K562 (cell line): ENCODE data around the gene CDC14A. TPM values are rescaled to one million over a fixed set of nuclear protein-coding genes. Genes with fewer than 3 reads are reported as not detected.

Experiments
- ATAC-seq: fragments of 200-7000 bp; cut with Tn5 transposase; 3 replicates; pipeline ENCODE4 v1.9.1; 2020; ENCODE audit warnings: moderate library complexity
- BruUV-seq: library from RNA; stranded (reverse); fragments of 400-500 nt; replicated peaks from 2 replicates; lab custom pipeline; 2021; lab: Mats Ljungman, UMichigan
- CTCF ChIA-PET: fragments of 300-600 bp; formaldehyde crosslinking; extraction: SDS; loops from one replicate; lab custom pipeline; 2021; ENCODE audit warnings: low intra/inter-chr PET ratio; lab: Yijun Ruan, JAX
- POLR2A ChIA-PET: fragments of 300-600, 350-650 bp; sonication (Branson Sonifier 250); formaldehyde crosslinking; extraction: SDS; loops from one replicate; lab custom pipeline; 2021; ENCODE audit warnings: antibody characterized with exemption, inconsistent platforms; lab: Yijun Ruan, JAX
- DNase-seq, 4 experiments: peaks; one replicate each; pipeline versions ENCODE4 v3.0.0 to v3.0.0-alpha.2; 2011 to 2018; ENCODE audit warnings: low spot score in 3 of 4, mixed read lengths in 3 of 4; ENCODE audit errors: extremely low read depth in 1 of 4
- FAIRE-seq: peaks from 2 replicates; lab custom pipeline; 2011; peaks lifted over from hg19 to GRCh38; lab: Jason Lieb, UNC
- H2AFZ ChIP-seq: 2 replicates; pipeline ENCODE4 v1.6.0; 2011; ENCODE audit warnings: low read depth, low read length, control low read depth, inconsistent platforms
- H3K27ac ChIP-seq: fragments of 200-600 bp; 3 replicates; pipeline ENCODE4 v1.8.0; 2011; ENCODE audit warnings: low read depth, mild to moderate bottlenecking, control low read depth, inconsistent platforms, low read length, moderate library complexity, mixed read lengths; ENCODE audit errors: extremely low read depth
- H3K27me3 ChIP-seq, 2 experiments: fragments of 300-600 bp in 1 of 2; 2 replicates in 1 of 2; 3 replicates in 1 of 2; pipeline versions ENCODE4 v1.6.0 to v1.8.0; 2011; ENCODE audit warnings: inconsistent platforms in 2 of 2, low read length in 2 of 2, mild to moderate bottlenecking in 1 of 2, mixed read lengths in 1 of 2, moderate library complexity in 1 of 2; ENCODE audit not compliant: control insufficient read depth in 2 of 2, insufficient read depth in 2 of 2
- H3K36me3 ChIP-seq: fragments of 300-600 bp; 3 replicates; pipeline ENCODE4 v1.8.0; 2011; ENCODE audit warnings: mild to moderate bottlenecking, low read length, inconsistent platforms; ENCODE audit not compliant: control insufficient read depth, insufficient read depth
- H3K4me1 ChIP-seq, 2 experiments: fragments of 200-600 bp in 1 of 2; replicated peaks in 1 of 2; 2 replicates in 1 of 2; 3 replicates in 1 of 2; pipeline versions ENCODE4 v1.5.1 to v1.8.0; 2011; ENCODE audit warnings: inconsistent platforms in 2 of 2, low read length in 2 of 2, mild to moderate bottlenecking in 1 of 2, mixed read lengths in 1 of 2, moderate library complexity in 1 of 2; ENCODE audit not compliant: control insufficient read depth in 2 of 2, insufficient read depth in 2 of 2
- H3K4me2 ChIP-seq: 2 replicates; pipeline ENCODE4 v1.6.1; 2011; ENCODE audit warnings: low read length, control low read depth, inconsistent platforms, mixed read lengths; ENCODE audit not compliant: insufficient read depth
- H3K4me3 ChIP-seq: fragments of 200-600 bp; sonication (generic), shearing (Covaris generic); 2 replicates; pipeline ENCODE4 v1.5.1; 2016; ENCODE audit warnings: control low read depth, inconsistent platforms
- H3K79me2 ChIP-seq: fragments of 200-600 bp; 3 replicates; pipeline ENCODE4 v1.8.0; 2011; ENCODE audit warnings: low read length, inconsistent platforms; ENCODE audit not compliant: control insufficient read depth, insufficient read depth
- H3K9ac ChIP-seq, 2 experiments: 2 replicates each; pipeline versions ENCODE4 v1.6.0 to v1.6.1; 2011; ENCODE audit warnings: low read depth in 2 of 2, low read length in 2 of 2, control low read depth in 1 of 2, inconsistent platforms in 1 of 2, mild to moderate bottlenecking in 1 of 2, mixed read lengths in 1 of 2; ENCODE audit not compliant: insufficient read depth in 1 of 2
- H3K9me1 ChIP-seq: one replicate; pipeline ENCODE4 v1.6.0; 2011; ENCODE audit warnings: inconsistent platforms, mild to moderate bottlenecking, low read length, moderate library complexity; ENCODE audit not compliant: control insufficient read depth, insufficient read depth
- H3K9me3 ChIP-seq: replicated peaks from 2 replicates; pipeline ENCODE4 v1.5.1; 2011; ENCODE audit warnings: low read depth, low read length, inconsistent platforms; ENCODE audit not compliant: control insufficient read depth, insufficient read depth
- H4K20me1 ChIP-seq: replicated peaks from 2 replicates; pipeline ENCODE4 v1.6.1; 2011; ENCODE audit warnings: low read length, inconsistent platforms, mixed read lengths; ENCODE audit not compliant: control insufficient read depth, insufficient read depth
- AFF4 ChIP-seq: sonication (generic); formaldehyde crosslinking; IDR thresholded peaks from 2 replicates; pipeline ENCODE4 v1.8.0; 2023; ENCODE audit warnings: mild to moderate bottlenecking, missing genetic modification reagents
- ARNT ChIP-seq, 2 experiments: fragments of 450-650 bp; IDR thresholded peaks; 2 replicates each; pipeline ENCODE4 v1.6.1; 2016; ENCODE audit warnings: mild to moderate bottlenecking in 1 of 2
- BACH1 ChIP-seq: fragments of 200-800 bp; sonication (Bioruptor generic); IDR thresholded peaks from 2 replicates; pipeline ENCODE4 v1.6.1; 2016; ENCODE audit warnings: missing genetic modification characterization, missing compliant biosample characterization
- BMI1 ChIP-seq: fragments of 150-350 bp; IDR thresholded peaks from 2 replicates; pipeline ENCODE4 v1.6.1; 2014; ENCODE audit warnings: low read length
- ELF2 ChIP-seq: fragments of 250-450 bp; sonication (Bioruptor Pico); IDR thresholded peaks from 2 replicates; pipeline ENCODE4 v1.5.0; 2021; ENCODE audit warnings: mild to moderate bottlenecking
- ESRRB ChIP-seq: fragments of 250-450 bp; sonication (Bioruptor Pico); IDR thresholded peaks from 2 replicates; pipeline ENCODE4 v1.5.0; 2020; ENCODE audit warnings: mild to moderate bottlenecking, moderate library complexity, borderline replicate concordance
- FOXK1 ChIP-seq: sonication (generic); formaldehyde crosslinking; IDR thresholded peaks from 2 replicates; pipeline ENCODE4 v1.8.0; 2022; ENCODE audit warnings: missing genetic modification reagents, mild to moderate bottlenecking, borderline replicate concordance
- GTF2F1 ChIP-seq: IDR thresholded peaks from 2 replicates; pipeline ENCODE4 v1.6.1; 2011; ENCODE audit warnings: low read depth, low read length, improper control_type of control experiment
- NFIX ChIP-seq: fragments of 250-450 bp; sonication (Bioruptor Pico); IDR thresholded peaks from 2 replicates; pipeline ENCODE4 v1.4.0; 2020; ENCODE audit warnings: low read depth, mild to moderate bottlenecking, moderate library complexity
- RB1 ChIP-seq: fragments of 450-650 bp; IDR thresholded peaks from 2 replicates; pipeline ENCODE4 v1.6.1; 2017; ENCODE audit warnings: low read depth, mild to moderate bottlenecking
- RBM25 ChIP-seq: fragments of 200-400 bp; formaldehyde crosslinking; IDR thresholded peaks from 2 replicates; pipeline ENCODE4 v1.6.1; 2018; ENCODE audit warnings: low read length, low read depth, moderate library complexity; ENCODE audit not compliant: severe bottlenecking
- SMAD1 ChIP-seq: fragments of 150-350 bp; IDR thresholded peaks from 2 replicates; pipeline ENCODE4 v1.6.1; 2014; ENCODE audit warnings: low read length, low read depth; ENCODE audit not compliant: partially characterized antibody
- TAL1 ChIP-seq: fragments of 450-650 bp; IDR thresholded peaks from 2 replicates; pipeline ENCODE4 v1.6.1; 2016; ENCODE audit warnings: mild to moderate bottlenecking
- ZKSCAN3 ChIP-seq: fragments of 250-450 bp; sonication (Bioruptor Pico); IDR thresholded peaks from 2 replicates; pipeline ENCODE4 v1.4.0; 2020
- ZNF121 ChIP-seq: sonication (generic); formaldehyde crosslinking; conservative IDR thresholded peaks from 2 replicates; pipeline ENCODE4 v1.8.0; 2022; ENCODE audit warnings: missing genetic modification reagents
- ZNF232 ChIP-seq: sonication (generic); formaldehyde crosslinking; IDR thresholded peaks from 2 replicates; pipeline ENCODE4 v1.8.0; 2022; ENCODE audit warnings: mild to moderate bottlenecking, missing genetic modification reagents
- ZNF76 ChIP-seq: fragments of 250-450 bp; sonication (Bioruptor Pico); IDR thresholded peaks from 2 replicates; pipeline ENCODE4 v1.4.0; 2020; ENCODE audit warnings: mild to moderate bottlenecking, moderate library complexity, borderline replicate concordance
- WGBS: fragments of 100-300 bp; shearing (Covaris generic); methylation state at CpG from one replicate; pipeline ENCODE4 v1.1.6; 2016; ENCODE audit warnings: low coverage, mixed read lengths; ENCODE audit not compliant: insufficient coverage; ENCODE audit errors: missing lambda C conversion rate; 5-methylcytosine and 5-hydroxymethylcytosine counted together
- in situ Hi-C: fragments of 300-500 bp; cut with MboI; formaldehyde crosslinking; loops from 4 replicates; pipeline ENCODE4 v1.15.0; 2018; ENCODE audit warnings: inconsistent platforms, mixed read lengths
- intact Hi-C: fragments of 100-400 bp; cut with micrococcal nuclease; formaldehyde crosslinking; loops from 2 replicates; pipeline ENCODE4 v1.14.2; 2022
- polyA plus RNA-seq, 8 experiments: library from polyadenylated mRNA; depleted of rRNA in 4 of 8; stranded (reverse) in 5 of 8; unstranded in 3 of 8; fragments of >200 nt; fragmentation: Nextera tagmentation in 2 of 8; fragmentation: Illumina TruSeq in 1 of 8; extraction: Ambion mirVana in 2 of 8; extraction: Trizol in 1 of 8; gene quantifications; 2 replicates each; pipeline versions ENCODE4 v1.2.1 to v1.2.3, GENCODE V29; 2011 to 2014; ENCODE audit warnings: inconsistent platforms in 1 of 8, missing spikeins in 1 of 8
- total RNA-seq, 7 experiments: library from RNA; depleted of rRNA in 6 of 7; stranded (reverse); fragments of >200 nt in 6 of 7; fragmentation: Illumina TruSeq in 2 of 7; extraction: Trizol in 2 of 7; gene quantifications; 2 replicates each; pipeline versions ENCODE4 v1.2.1 to v1.2.3, GENCODE V29; 2011 to 2021; ENCODE audit warnings: low replicate concordance in 1 of 7
- TF ChIP-seq, protein P1 (sequence below): fragments of 250-450 bp; sonication (Bioruptor Pico); IDR thresholded peaks from 2 replicates; pipeline ENCODE4 v1.8.0; 2021; ENCODE audit warnings: moderate library complexity, mild to moderate bottlenecking, inconsistent platforms

CDC14A gene
- total and polyA plus RNA-seq, 9 of the 15 experiments (the other 6 are each of a cell fraction or from before 2014, with no cell fraction given), result 17.0 to 74.3 (median 33.4) TPM

DNA sequence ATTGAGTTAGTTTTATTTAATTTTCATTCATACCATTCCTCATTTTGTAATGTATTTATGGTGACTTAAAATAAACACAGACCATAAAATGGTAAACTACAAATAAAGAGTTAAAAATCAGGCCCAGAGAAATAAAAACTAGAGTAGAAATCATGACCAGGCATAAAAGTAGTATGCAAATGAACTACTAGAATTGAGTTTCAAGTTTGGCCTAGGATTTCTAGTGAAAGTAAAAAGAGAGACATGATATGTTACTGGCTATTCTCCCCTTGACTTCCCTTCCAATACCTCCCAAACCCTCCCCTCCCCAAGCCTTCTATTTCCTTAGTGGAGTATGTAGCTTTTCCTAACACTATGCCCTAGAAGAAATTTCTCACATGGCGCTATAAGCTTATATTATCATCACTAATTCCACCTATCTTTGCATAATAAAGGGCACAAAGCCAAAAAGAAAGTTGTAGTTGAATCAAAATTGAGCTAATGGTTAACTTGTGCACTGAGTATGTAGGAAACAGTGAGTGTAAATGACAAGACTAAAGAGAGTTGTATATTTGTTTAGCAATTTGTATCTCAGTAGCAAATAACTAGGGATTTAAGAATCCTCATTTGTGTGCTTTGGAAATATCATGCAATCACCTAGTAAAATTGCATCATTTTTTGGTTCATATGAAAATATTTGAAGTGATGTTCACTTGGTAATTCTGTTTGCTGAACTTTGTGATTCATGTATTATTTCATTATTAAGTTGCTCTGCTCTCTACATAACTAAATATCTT, 29.7 kb upstream of the CDC14A start (continued):
- no peak for TF ChIP-seq AFF4
- TF ChIP-seq FOXK1 (CRISPR knock-in tag), result no peak
- TF ChIP-seq BMI1, result no peak

- FAIRE-seq, result no peak
- WGBS, result 64% methylated on average over 6 of the region's 6 CpGs
- no peak for TF ChIP-seq RB1
- no peak for TF ChIP-seq ZNF232
- TF ChIP-seq, protein P1, sequence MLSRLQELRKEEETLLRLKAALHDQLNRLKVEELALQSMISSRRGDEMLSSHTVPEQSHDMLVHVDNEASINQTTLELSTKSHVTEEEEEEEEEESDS (CRISPR knock-in tag), result no peak
- no peak for TF ChIP-seq ZNF76
- TF ChIP-seq ZNF121 (CRISPR knock-in tag), result peak; percentile 71
- TF ChIP-seq GTF2F1, result no peak
- no peak for TF ChIP-seq ELF2
- peak; percentile 45 for TF ChIP-seq RBM25
- no peak for TF ChIP-seq NFIX (CRISPR knock-in tag)
- TF ChIP-seq ZKSCAN3 (CRISPR knock-in tag), result no peak
- TF ChIP-seq BACH1 (tag), result no peak
- no peak for TF ChIP-seq ESRRB (CRISPR knock-in tag)
- no peak for TF ChIP-seq ARNT (IDR thresholded peaks at IDR 0.05)
- TF ChIP-seq TAL1, result no peak
- no peak for TF ChIP-seq SMAD1
Observed at GRCh38 chr1:100323419-100324106, 28.7 kb upstream of the CDC14A start.

More at GRCh38 chr1:100323419-100324106, 28.7 kb upstream of the CDC14A start:
- POLR2A ChIA-PET, result interaction anchor here (1.6 kb wide), 1 partner anchor 22 kb away, joined by 3 read pairs; no protein-coding TSS in a partner anchor
- DNase-seq (peak in 1 of 4 experiments; percentile 40), ATAC-seq (peak; percentile 41)
- in situ Hi-C loops (no loop called here), intact Hi-C loops (no loop called here)
- H3K9me1 ChIP-seq, result no peaks in the 10 kb centered on the region
- peaks cover 10 to 27% of the 10 kb centered on the region in 2 experiments for H3K4me1 ChIP-seq
- no peaks in the 10 kb centered on the region for H3K36me3 ChIP-seq
- no peaks in the 10 kb centered on the region for H3K9me3 ChIP-seq
- H3K27me3 ChIP-seq, result no peaks in the 10 kb centered on the region
- H2AFZ ChIP-seq, result peak overlapping the region; percentile 83
- CTCF ChIA-PET, result no interaction called here
- H3K4me3 ChIP-seq, result no peak overlapping the region
- BruUV-seq, result no TSS peak
- H3K27ac ChIP-seq, result peak overlapping the region; percentile 43
- peak overlapping the region; percentile 8 to 38; a peak in 2 of 4 replicates for H3K9ac ChIP-seq
- H3K79me2 ChIP-seq, result no peaks in the 10 kb centered on the region
- H4K20me1 ChIP-seq, result no peaks in the 10 kb centered on the region
- 0 out of 2 replicates have a peak overlapping the region, but pooled peaks have one; percentile 2 for H3K4me2 ChIP-seq
